ENCODE results near the gene MGAT5B. TPM values are rescaled to one million over a fixed set of nuclear protein-coding genes. Genes with fewer than 3 reads are reported as not detected.

The MGAT5B gene
- total and polyA plus RNA-seq, 10 of the 15 experiments (the other 5 are each of a cell fraction or from before 2014, with no cell fraction given): 0.13 TPM; not detected in 9

DNA sequence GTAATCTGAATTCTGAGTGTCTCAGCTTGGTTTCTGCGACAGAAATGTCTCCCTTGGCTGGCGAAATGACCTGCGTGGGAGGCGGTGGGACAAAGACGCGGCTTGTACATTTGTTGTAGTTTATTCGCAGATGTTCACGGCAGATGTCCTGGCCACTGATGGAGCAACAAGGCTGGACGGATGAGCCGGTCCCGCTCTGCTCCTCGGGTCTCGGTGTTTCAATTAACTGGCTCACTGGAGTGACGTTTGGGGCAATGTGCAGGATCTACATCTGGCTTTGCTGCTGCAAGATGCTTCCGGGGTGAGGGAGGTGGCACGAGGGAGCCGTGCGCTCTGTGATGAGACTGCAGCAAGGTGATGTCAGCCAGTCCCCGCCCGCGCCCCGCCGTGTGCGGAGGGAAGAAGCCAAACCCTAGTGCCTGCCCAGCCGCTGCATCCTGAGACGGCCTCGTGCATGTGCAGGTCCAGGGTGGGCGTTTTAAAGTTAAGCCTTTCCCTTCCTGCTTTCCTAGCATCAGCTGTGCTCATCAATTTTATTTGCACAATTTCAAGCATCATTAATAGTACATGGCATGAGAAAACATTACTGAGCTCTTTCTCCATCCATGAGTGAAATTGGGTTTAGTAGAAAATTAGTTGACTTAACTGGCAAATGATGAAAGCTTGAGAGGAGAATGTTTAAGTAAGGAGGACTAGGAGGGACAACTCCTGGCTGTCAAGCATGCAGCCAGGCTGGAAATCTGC, 44.4 kb downstream of the MGAT5B start (continued):
- TF ChIP-seq SMC3 (IDR thresholded peaks at IDR 0.05; ENCODE audit: borderline replicate concordance, low read length): no peak
- no peak for TF ChIP-seq RELB (IDR thresholded peaks at IDR 0.05; ENCODE audit: low read depth)

- Histone ChIP-seq H3K79me2 (ENCODE audit: control insufficient read depth, insufficient read depth, low read length) (no peaks in the 10 kb centered on the region), H3K4me3 (no peak overlapping the region), H2AFZ (ENCODE audit: control insufficient read depth, low read depth, low read length) (no peak overlapping the region), H3K27me3 (replicated peaks in 1 of 2; ENCODE audit: control insufficient read depth in 2 of 2, insufficient read depth in 2 of 2, low read length in 1 of 2) (peaks cover 0 to 4% of the 10 kb centered on the region in 2 experiments; a peak in 3 of 4 replicates), H4K20me1 (ENCODE audit: control insufficient read depth, insufficient read depth) (no peaks in the 10 kb centered on the region), H3K27ac (ENCODE audit: control insufficient read depth, insufficient read depth) (no peak overlapping the region), H3K36me3 (ENCODE audit: control insufficient read depth in 2 of 2, insufficient read depth in 2 of 2, low read length in 1 of 2) (no peaks in the 10 kb centered on the region), H3K4me1 (ENCODE audit: control insufficient read depth, insufficient read depth, low read length) (no peaks in the 10 kb centered on the region), H3K9ac (ENCODE audit: control insufficient read depth, insufficient read depth, low read length) (no peak overlapping the region), H3K9me3 (replicated peaks; ENCODE audit: control insufficient read depth, insufficient read depth, low read length) (no peaks in the 10 kb centered on the region), H3K4me2 (ENCODE audit: control insufficient read depth, insufficient read depth) (no peak overlapping the region)
- CTCF ChIA-PET: no interaction called here
- in situ Hi-C loops (cut with MboI): no loop called here
- POLR2A ChIA-PET: no interaction called here
- WGBS (ENCODE audit: insufficient coverage, insufficient replicate concordance, low lambda C conversion rate, missing lambda C conversion rate): 15% methylated on average over 6 of the region's 6 CpGs
- intact Hi-C loops (cut with micrococcal nuclease; ENCODE audit: unreplicated experiment): no loop called here
- no TSS peak for BruUV-seq (replicated peaks)
- SMC1A ChIA-PET (ENCODE audit: uncharacterized antibody, unreplicated experiment): interaction anchor here (1.5 kb wide), 1 partner anchor 9 kb away, joined by 4 read pairs; no protein-coding TSS in a partner anchor
- RAD21 ChIA-PET (ENCODE audit: unreplicated experiment): no interaction called here
- TF ChIP-seq, protein P1, sequence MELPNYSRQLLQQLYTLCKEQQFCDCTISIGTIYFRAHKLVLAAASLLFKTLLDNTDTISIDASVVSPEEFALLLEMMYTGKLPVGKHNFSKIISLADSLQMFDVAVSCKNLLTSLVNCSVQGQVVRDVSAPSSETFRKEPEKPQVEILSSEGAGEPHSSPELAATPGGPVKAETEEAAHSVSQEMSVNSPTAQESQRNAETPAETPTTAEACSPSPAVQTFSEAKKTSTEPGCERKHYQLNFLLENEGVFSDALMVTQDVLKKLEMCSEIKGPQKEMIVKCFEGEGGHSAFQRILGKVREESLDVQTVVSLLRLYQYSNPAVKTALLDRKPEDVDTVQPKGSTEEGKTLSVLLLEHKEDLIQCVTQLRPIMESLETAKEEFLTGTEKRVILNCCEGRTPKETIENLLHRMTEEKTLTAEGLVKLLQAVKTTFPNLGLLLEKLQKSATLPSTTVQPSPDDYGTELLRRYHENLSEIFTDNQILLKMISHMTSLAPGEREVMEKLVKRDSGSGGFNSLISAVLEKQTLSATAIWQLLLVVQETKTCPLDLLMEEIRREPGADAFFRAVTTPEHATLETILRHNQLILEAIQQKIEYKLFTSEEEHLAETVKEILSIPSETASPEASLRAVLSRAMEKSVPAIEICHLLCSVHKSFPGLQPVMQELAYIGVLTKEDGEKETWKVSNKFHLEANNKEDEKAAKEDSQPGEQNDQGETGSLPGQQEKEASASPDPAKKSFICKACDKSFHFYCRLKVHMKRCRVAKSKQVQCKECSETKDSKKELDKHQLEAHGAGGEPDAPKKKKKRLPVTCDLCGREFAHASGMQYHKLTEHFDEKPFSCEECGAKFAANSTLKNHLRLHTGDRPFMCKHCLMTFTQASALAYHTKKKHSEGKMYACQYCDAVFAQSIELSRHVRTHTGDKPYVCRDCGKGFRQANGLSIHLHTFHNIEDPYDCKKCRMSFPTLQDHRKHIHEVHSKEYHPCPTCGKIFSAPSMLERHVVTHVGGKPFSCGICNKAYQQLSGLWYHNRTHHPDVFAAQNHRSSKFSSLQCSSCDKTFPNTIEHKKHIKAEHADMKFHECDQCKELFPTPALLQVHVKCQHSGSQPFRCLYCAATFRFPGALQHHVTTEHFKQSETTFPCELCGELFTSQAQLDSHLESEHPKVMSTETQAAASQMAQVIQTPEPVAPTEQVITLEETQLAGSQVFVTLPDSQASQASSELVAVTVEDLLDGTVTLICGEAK (IDR thresholded peaks at IDR 0.05; ENCODE audit: borderline replicate concordance): no peak
- TF ChIP-seq NBN (IDR thresholded peaks at IDR 0.05): no peak
- TF ChIP-seq IKZF2 (IDR thresholded peaks at IDR 0.05): no peak
- TF ChIP-seq CEBPB (IDR thresholded peaks at IDR 0.05; ENCODE audit: borderline replicate concordance in 1 of 2, low read depth in 2 of 2, low read length in 2 of 2): no peak
- no peak for TF ChIP-seq EP300 (IDR thresholded peaks at IDR 0.05; ENCODE audit: borderline replicate concordance in 1 of 2, control insufficient read depth in 1 of 2, low read depth in 2 of 2, low read length in 2 of 2)
- no peak for TF ChIP-seq SIN3A (IDR thresholded peaks at IDR 0.05; ENCODE audit: low read depth, low read length)
- no peak for TF ChIP-seq CBX3 (IDR thresholded peaks at IDR 0.05; ENCODE audit: borderline replicate concordance, low read depth)
- ATAC-seq (no peak), FAIRE-seq (no peak), DNase-seq (ENCODE audit: low read depth, low spot score) (no peak)
Observed at GRCh38 chr17:76914937-76915336, 46.7 kb downstream of the MGAT5B start.
